Right lobe of liver (tissue), 6 donors: ENCODE results near the gene OPCML. TPM values are rescaled to one million over a fixed set of nuclear protein-coding genes. Genes with fewer than 3 reads are reported as not detected.

ENCODE experiments used
- ATAC-seq, 4 donors: fragments of 200-7000 bp; cut with Tn5 transposase; one replicate each; pipeline ENCODE4 v1.9.1; 2020; ENCODE audit warnings: mild to moderate bottlenecking in 4 of 4, moderate library complexity in 4 of 4
- DNase-seq, 3 donors: peaks; one replicate each; pipeline ENCODE4 v3.0.0-alpha.2; 2020
- H3K27ac ChIP-seq, 3 donors: fragments of 200-600 bp; one replicate each; pipeline ENCODE4 v1.8.0; 2022
- H3K27me3 ChIP-seq, 2 donors: fragments of 200-600 bp; one replicate each; pipeline ENCODE4 v1.8.0; 2022
- H3K36me3 ChIP-seq, 4 donors: fragments of 200-600 bp; sonication (generic) in 1 of 4; one replicate each; pipeline versions ENCODE4 v1.5.1 to v1.8.0; 2017 to 2022; ENCODE audit warnings: control low read depth in 1 of 4
- H3K4me1 ChIP-seq, 4 donors: fragments of 200-600 bp; sonication (generic) in 1 of 4; one replicate each; pipeline versions ENCODE4 v1.5.1 to v1.8.0; 2017 to 2022; ENCODE audit warnings: control low read depth in 1 of 4
- H3K4me3 ChIP-seq, 3 donors: fragments of 200-600 bp; one replicate each; pipeline ENCODE4 v1.8.0; 2022
- H3K9me3 ChIP-seq, 4 donors: fragments of 200-600 bp; sonication (generic) in 1 of 4; one replicate each; pipeline versions ENCODE4 v1.5.1 to v1.8.0; 2017 to 2022; ENCODE audit warnings: control low read depth in 1 of 4
- POLR2A ChIP-seq: fragments of 450-650 bp; IDR thresholded peaks from one replicate; pipeline ENCODE4 v1.6.1; 2017; ENCODE audit warnings: antibody characterized with exemption, mild to moderate bottlenecking
- WGBS: methylation state at CpG from one replicate; pipeline ENCODE4 v1.1.6; 2018; ENCODE audit warnings: low coverage, low lambda C conversion rate; ENCODE audit not compliant: insufficient coverage; ENCODE audit errors: missing lambda C conversion rate; 5-methylcytosine and 5-hydroxymethylcytosine counted together
- intact Hi-C, 2 donors: fragments of 100-400 bp; cut with DNase I; formaldehyde crosslinking; loops; one replicate each; pipeline versions ENCODE4 v1.11.2 to v1.14.1; 2022
- total RNA-seq, 6 experiments: library from RNA; depleted of rRNA in 2 of 6; stranded (reverse); fragments of >200 nt in 2 of 6; fragmentation: NEBNext Ultra II Directional in 3 of 6; extraction: Animal tissue kit (Norgen Biotek cat#: 25700) in 3 of 6; gene quantifications; one replicate each; pipeline versions ENCODE4 v1.1.0 to v1.2.4, GENCODE V29; 2016 to 2023
- TF ChIP-seq, protein P1 (sequence below), 4 donors: fragments of 200-600 bp in 3 of 4; fragments of 450-650 bp in 1 of 4; IDR thresholded peaks; one replicate each; pipeline versions ENCODE4 v1.5.1 to v1.8.0; 2016 to 2022; ENCODE audit warnings: antibody characterized with exemption in 4 of 4, mild to moderate bottlenecking in 2 of 4
- donor health status: DM: no; HTN: yes; CAD: no.
- donor health status: DM: no; HTN: no; CAD: no.
- donor health status: DM: no; HTN: no; CAD: no.
- donor health status: DM: no; HTN: yes; CAD: no.
- donor health status: DM: no; HTN: yes; CAD: no.

Gene OPCML
- total RNA-seq, 6 experiments from 2014 or later: 0.11 TPM; not detected in 5

DNA sequence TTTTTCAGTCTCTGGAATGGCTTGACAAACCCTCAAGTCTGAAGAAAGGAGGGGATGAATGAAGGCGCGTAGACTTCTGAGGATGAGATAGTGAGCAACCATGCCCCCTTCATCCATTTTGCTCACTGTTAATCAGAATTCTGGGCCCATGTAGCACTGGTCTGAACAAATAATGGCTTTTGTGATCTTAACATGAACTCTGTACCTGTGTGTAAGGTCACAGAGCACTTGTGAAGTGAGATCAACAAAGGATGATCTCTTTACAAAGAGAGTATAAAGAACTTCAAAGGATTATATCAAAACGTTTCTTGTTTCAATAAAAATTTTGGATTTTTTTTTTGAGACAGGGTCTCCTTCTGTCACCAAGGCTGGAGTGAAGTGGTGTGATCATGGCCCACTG, 976.7 kb downstream of the OPCML start:
- WGBS: 67% methylated on average over 3 of the region's 3 CpGs
- no peaks in the 10 kb centered on the region for H3K4me1 ChIP-seq
- intact Hi-C loops: no loop called here
- H3K9me3 ChIP-seq: no peaks in the 10 kb centered on the region
- DNase-seq: no peak
- H3K4me3 ChIP-seq: no peak overlapping the region
- H3K27ac ChIP-seq: no peak overlapping the region
- H3K36me3 ChIP-seq: no peaks in the 10 kb centered on the region
- TF ChIP-seq, protein P1, sequence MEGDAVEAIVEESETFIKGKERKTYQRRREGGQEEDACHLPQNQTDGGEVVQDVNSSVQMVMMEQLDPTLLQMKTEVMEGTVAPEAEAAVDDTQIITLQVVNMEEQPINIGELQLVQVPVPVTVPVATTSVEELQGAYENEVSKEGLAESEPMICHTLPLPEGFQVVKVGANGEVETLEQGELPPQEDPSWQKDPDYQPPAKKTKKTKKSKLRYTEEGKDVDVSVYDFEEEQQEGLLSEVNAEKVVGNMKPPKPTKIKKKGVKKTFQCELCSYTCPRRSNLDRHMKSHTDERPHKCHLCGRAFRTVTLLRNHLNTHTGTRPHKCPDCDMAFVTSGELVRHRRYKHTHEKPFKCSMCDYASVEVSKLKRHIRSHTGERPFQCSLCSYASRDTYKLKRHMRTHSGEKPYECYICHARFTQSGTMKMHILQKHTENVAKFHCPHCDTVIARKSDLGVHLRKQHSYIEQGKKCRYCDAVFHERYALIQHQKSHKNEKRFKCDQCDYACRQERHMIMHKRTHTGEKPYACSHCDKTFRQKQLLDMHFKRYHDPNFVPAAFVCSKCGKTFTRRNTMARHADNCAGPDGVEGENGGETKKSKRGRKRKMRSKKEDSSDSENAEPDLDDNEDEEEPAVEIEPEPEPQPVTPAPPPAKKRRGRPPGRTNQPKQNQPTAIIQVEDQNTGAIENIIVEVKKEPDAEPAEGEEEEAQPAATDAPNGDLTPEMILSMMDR (IDR thresholded peaks at IDR 0.05): no peak
- TF ChIP-seq POLR2A: no peak
- ATAC-seq: peak in 2 of 4 donors; percentile 40 to 73
- H3K27me3 ChIP-seq: no peaks in the 10 kb centered on the region

DNA sequence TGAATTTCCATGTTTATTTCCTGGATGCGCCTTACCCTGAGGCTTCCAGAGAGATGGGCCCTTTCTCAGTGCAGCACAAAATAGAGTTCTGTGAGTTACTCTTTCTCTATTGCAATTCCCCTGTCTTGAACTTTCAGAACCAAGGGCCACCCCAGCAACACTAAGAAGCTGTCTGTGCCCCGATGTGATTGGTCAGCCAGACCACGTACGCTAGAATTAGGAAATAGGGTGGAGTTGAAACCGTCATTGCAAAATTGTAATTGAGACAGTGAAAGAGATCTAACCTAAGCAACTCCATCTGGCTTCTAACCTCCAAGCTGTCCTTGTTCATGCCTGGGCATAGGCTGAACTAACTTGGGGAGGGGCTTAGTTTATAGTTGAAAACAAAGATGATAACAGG, 981.3 kb downstream of the OPCML start:
- TF ChIP-seq, protein P1 (IDR thresholded peaks at IDR 0.05): no peak
- TF ChIP-seq POLR2A: no peak
- no peaks in the 10 kb centered on the region for H3K27me3 ChIP-seq
- intact Hi-C loops: no loop called here
- DNase-seq (no peak), ATAC-seq (no peak)
- no peak overlapping the region for H3K27ac ChIP-seq
- no peaks in the 10 kb centered on the region for H3K4me1 ChIP-seq
- WGBS: 100% methylated on average over 1 of the region's 5 CpGs
- H3K36me3 ChIP-seq: no peaks in the 10 kb centered on the region
- no peak overlapping the region for H3K4me3 ChIP-seq
- H3K9me3 ChIP-seq: no peaks in the 10 kb centered on the region

DNA sequence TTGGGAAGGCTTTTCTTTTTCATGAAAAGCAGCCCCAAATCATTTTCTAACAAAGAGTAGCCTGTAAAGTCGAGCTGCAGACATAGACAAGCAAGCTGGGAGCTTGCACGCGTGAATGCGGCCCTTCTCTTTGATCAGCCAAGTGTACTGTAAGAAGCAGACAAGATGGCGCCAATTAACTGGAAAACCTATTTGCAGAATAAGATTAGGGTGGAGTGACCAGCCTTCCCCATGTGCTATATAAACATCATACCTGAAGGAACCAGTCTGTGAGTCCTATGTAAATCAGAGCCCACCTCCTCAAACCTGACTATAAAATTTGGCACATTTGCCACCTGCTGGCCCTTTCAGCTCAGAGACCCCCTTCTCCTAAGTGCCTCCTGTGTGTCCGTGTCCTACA, 982.7 kb downstream of the OPCML start:
- no peak overlapping the region for H3K27ac ChIP-seq
- no peak for DNase-seq
- intact Hi-C loops: no loop called here
- H3K27me3 ChIP-seq: no peaks in the 10 kb centered on the region
- H3K4me1 ChIP-seq: no peaks in the 10 kb centered on the region
- ATAC-seq: no peak
- TF ChIP-seq, protein P1 (IDR thresholded peaks at IDR 0.05): no peak
- no peak for TF ChIP-seq POLR2A
- no peaks in the 10 kb centered on the region for H3K36me3 ChIP-seq
- WGBS: 84% methylated on average over 5 of the region's 6 CpGs
- no peak overlapping the region for H3K4me3 ChIP-seq
- peaks cover 0 to 2% (median 0%) of the 10 kb centered on the region in 4 donors for H3K9me3 ChIP-seq

DNA sequence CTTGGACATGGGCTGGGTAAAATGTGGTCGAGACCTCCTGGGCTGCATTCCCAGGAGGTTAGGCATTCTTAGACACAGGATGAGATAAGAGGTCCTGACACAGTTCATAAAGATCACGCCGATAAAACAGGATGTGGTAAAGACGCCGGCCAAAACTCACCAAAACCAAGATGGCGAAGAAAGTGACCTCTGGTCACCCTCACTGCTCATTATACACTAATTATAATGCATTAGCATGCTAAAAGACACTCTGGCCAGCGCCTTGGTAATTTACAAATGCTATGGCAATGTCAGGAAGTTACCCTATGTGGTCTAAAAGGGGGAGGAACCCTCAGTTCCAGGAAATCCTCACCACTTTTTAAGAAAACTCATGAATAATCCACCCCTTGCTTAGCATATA, 983.3 kb downstream of the OPCML start:
- no peak overlapping the region for H3K27ac ChIP-seq
- no peak overlapping the region for H3K4me3 ChIP-seq
- DNase-seq: no peak
- TF ChIP-seq, protein P1 (IDR thresholded peaks at IDR 0.05): no peak
- TF ChIP-seq POLR2A: no peak
- no peaks in the 10 kb centered on the region for H3K27me3 ChIP-seq
- H3K9me3 ChIP-seq: peaks cover 0 to 2% (median 0%) of the 10 kb centered on the region in 4 donors
- no peaks in the 10 kb centered on the region for H3K4me1 ChIP-seq
- H3K36me3 ChIP-seq: no peaks in the 10 kb centered on the region
- intact Hi-C loops: no loop called here
- 34% methylated on average over 7 of the region's 7 CpGs for WGBS
- ATAC-seq: no peak

DNA sequence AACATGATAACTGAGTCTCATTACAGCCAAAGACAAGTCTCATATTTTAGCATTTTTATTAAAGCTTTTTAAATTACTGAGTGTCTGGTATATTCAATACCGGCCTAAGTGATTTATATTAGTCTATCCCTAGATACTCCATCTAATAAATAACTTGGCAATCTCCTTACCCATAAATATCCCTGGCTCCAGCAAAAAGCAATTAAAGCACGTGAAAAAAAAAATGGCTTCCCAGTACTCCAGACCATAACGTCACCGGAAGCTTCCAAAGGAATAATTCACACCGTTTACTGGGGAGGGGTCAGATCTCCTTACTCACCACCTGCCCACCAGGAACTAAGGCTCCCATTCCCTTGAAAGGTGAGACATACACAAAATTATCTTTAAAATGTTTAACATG, 988.3 kb downstream of the OPCML start:
- no peak for TF ChIP-seq POLR2A
- TF ChIP-seq, protein P1 (IDR thresholded peaks at IDR 0.05): no peak
- no peaks in the 10 kb centered on the region for H3K36me3 ChIP-seq
- no peak overlapping the region for H3K27ac ChIP-seq

More for the DNA sequence above, 988.3 kb downstream of the OPCML start:
- peaks cover 0 to 2% (median 0%) of the 10 kb centered on the region in 4 donors for H3K9me3 ChIP-seq
- no peaks in the 10 kb centered on the region for H3K27me3 ChIP-seq
- no peak overlapping the region for H3K4me3 ChIP-seq
- no peaks in the 10 kb centered on the region for H3K4me1 ChIP-seq
- intact Hi-C loops: no loop called here
- no peak for DNase-seq
- WGBS: 77% methylated on average over 5 of the region's 5 CpGs
- ATAC-seq: no peak
